ENCODE data around the gene ITPKB.

Gene ITPKB

DNA sequence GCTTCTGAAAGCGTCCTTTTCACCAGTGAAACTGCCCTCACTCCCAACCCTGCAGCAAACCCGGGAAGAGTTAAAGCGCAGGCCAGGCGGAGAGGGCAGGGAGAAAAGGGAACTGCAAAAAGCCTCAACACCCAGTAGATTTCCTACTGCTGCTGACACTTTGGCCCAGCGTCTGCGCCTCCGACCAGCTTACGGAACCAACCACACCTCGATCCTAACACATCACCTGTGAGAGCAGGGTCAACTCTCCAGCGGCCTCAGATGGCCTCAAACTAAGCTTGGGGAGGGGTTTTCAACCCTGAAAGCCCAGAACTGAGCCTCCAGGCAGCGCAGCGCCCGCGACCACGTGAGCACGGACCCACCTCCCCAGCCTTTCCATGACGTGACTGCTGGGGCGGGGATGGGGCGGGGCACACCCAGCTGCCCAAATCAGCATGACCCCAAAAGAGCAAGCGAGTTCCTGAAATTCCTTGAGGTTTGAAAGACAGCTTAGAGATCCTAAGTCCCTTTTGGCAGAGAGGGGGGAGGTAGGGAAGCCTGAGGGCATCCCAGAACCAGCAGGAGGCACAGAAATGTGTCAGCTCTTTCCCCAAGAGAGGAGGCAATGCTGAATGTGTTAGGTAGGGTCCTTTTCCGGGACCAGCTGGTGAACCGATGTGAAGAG, 59.1 kb downstream of the ITPKB start:
- TF ChIP-seq CTCF (IDR thresholded peaks at IDR 0.05; ENCODE audit: low read length, missing control alignments): no peak
- peak; percentile 68 for DNase-seq (ENCODE audit: low read depth)

DNA sequence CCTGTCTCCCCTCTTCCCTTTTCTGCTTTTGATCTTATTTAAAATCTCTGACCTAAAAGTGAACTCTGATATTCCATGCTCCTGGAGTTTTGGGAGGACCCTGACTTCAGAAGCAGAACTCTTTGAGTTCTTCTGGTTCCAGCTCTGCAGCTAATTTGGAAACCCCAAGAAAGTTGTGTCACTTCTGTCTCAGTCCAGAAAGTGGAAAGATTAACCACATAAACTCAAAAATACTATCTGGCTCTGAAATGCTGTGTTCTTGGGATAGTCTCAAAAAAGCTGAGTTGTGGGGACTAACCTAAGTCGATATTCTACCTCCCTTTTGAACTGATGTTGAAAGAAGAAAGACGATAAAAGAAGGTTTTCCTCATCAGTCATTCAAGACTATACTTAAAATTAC, 59.8 kb downstream of the ITPKB start:
- no peak for DNase-seq (ENCODE audit: low read depth)
- no peak overlapping the region for H3K4me3 ChIP-seq (replicated peaks; ENCODE audit: low read depth, low read length)
- no peak for TF ChIP-seq CTCF (IDR thresholded peaks at IDR 0.05; ENCODE audit: low read length, missing control alignments)

More for the DNA sequence above, 59.1 kb downstream of the ITPKB start:
- H3K4me3 ChIP-seq (replicated peaks; ENCODE audit: low read depth, low read length): peak overlapping the region; percentile 50

DNA sequence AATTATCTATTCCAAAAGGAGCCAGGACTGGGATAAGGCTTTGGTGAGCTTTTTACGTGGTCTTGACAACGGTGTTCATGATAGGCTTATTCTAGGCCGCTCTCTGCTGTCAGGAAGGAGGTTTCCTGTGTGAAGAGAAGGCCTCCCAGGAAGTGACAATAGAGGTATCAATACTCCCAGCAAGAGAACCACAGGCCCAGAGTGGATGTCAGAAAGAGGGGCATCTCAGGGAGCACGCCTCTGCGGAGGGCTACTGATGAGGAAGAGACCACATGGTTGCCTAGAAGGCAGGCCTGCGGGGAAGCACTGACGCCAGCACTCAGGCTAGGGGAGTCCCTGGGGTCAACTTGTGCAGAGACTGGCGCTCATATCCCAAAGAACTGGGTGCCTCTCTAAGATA, 60.4 kb downstream of the ITPKB start:
- no peak overlapping the region for H3K4me3 ChIP-seq (replicated peaks; ENCODE audit: low read depth, low read length)
- TF ChIP-seq CTCF (IDR thresholded peaks at IDR 0.05; ENCODE audit: low read length, missing control alignments): no peak
- DNase-seq (ENCODE audit: low read depth): no peak

DNA sequence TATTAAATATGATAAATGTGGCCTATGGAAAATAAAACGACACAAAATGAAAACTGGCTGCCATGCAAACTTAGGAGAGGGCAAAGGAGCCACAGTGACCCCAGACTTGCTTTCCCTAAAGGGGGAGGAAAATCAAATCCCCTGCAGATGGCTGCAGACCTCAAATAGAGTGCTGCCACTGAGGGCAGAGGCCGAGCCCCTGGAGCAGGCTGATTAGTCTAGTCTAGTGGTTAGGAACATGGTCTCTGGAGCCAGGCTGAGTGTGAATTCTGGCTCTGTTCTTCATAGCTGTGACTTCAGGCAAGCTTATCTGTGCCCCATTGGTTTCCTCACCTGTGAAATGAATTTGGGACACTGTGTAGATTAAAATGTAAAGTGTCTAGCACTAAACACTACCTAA, 60.8 kb downstream of the ITPKB start:
- H3K4me3 ChIP-seq (replicated peaks; ENCODE audit: low read depth, low read length): no peak overlapping the region
- no peak for TF ChIP-seq CTCF (IDR thresholded peaks at IDR 0.05; ENCODE audit: low read length, missing control alignments)
- DNase-seq (ENCODE audit: low read depth): no peak

DNA sequence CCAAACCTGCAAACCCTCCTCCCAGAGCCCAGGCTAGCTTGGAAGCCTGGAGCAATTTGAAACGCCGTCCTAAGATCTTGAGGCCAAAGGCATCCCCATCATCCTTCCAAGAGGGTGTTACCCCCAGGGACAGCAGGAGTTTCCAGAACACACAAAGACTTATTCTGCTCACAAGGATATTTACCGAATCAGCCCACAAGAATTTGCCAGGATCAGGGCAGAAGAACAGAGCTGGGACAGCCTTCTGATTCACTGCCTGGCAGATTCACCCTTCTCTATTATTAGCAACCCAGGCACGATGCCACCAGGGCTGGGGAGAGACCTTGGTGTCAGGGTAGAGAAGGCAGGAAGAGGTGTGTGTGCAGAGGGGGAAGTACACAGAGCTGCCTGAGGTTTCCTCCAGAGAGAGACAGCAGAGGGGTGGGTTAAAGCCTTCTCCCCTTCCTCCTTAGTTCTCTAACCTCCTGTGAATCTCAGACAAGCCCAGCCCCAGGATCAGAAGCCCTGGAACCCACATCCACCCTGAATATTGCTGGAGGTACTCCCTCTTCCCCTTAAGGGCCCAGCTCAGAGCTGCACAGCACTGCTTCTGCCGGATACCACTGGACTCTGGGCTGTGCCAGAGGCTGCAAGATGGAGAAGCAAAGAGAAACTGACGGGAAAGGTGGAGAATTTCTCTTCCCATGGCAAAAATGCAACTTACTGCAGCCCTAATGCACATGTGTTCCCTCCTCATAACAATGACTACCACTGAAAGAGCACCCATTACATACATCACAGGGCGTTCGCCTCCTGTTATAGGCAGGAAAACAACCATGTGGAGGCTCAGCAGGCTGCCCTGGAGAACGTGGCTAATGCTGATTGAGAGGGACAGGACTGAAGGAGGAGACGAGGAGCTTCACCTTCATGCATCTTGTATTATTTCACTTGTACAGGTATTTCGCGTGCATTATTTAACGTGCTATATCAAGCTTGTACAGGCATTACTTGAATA, 61.8 kb downstream of the ITPKB start:
- no peak for TF ChIP-seq CTCF (IDR thresholded peaks at IDR 0.05; ENCODE audit: low read length, missing control alignments)
- no peak overlapping the region for H3K4me3 ChIP-seq (replicated peaks; ENCODE audit: low read depth, low read length)

GRCh38 chr1:226676381-226676780, 62.7 kb downstream of the ITPKB start:
- H3K4me3 ChIP-seq (replicated peaks; ENCODE audit: low read depth, low read length): no peak overlapping the region
- no peak for DNase-seq (ENCODE audit: low read depth)
- TF ChIP-seq CTCF (IDR thresholded peaks at IDR 0.05; ENCODE audit: low read length, missing control alignments): no peak

More for the DNA sequence above, 61.8 kb downstream of the ITPKB start:
- DNase-seq (ENCODE audit: low read depth): peak; percentile 68
